ENCODE data around the gene NEK10. TPM values are rescaled to one million over a fixed set of nuclear protein-coding genes. Genes with fewer than 3 reads are reported as not detected.
A peak's percentile ranks its signal among the peaks of the same experiment; 100 is the strongest.

The NEK10 gene
- total and polyA plus RNA-seq, 2 of the 13 experiments (the other 11 are each of a cell fraction or from before 2014, with no cell fraction given): 2.8 to 14.2 TPM

DNA sequence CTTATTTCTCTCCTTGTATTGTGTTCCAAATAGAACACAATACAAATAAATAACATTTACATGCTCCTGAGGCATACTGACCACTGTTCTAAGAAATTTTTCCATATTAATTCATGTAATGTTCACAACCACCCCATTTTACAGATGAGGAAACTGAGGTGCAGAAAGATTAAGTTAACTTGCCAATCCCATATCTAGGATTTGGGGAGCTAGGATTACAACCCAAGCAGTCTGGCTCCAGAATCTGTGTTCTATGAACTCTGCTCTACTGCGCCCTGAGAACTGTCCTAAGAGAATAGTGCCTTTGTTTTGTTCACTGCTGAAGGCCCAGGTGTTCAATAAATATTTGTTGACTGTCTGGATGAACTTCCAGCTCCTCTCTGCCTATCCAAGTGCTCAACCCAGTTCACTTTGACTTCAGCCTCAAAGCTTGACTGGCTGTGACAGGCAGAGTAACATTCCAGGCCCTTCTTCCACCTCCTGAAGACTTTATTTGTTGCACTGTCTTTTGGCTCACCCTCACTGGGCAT, 3.1 kb downstream of the NEK10 start (continued):
- TF ChIP-seq MEIS2 (CRISPR knock-in tag; IDR thresholded peaks at IDR 0.05) (peak; percentile 77), HDAC1 (CRISPR knock-in tag; IDR thresholded peaks at IDR 0.05) (peak; percentile 61; the same call in 1 of the 2 replicates), NAIF1 (CRISPR knock-in tag; IDR thresholded peaks at IDR 0.05; ENCODE audit: borderline replicate concordance) (no peak), ZNF781 (CRISPR knock-in tag; IDR thresholded peaks at IDR 0.05; ENCODE audit: borderline replicate concordance, not compliant biosample characterization) (no peak), TP53 (CRISPR knock-in tag; conservative IDR thresholded peaks at IDR 0.05) (no peak), ZSCAN29 (CRISPR knock-in tag; conservative IDR thresholded peaks at IDR 0.05) (no peak), ZNF326 (CRISPR knock-in tag; IDR thresholded peaks at IDR 0.05; ENCODE audit: borderline replicate concordance) (no peak), FIP1L1 (IDR thresholded peaks at IDR 0.05; ENCODE audit: borderline replicate concordance, insufficient read depth, low read depth, low read length) (no peak), SMAD1 (CRISPR knock-in tag; IDR thresholded peaks at IDR 0.05; ENCODE audit: borderline replicate concordance, low read depth) (no peak), ZNF83 (CRISPR knock-in tag; IDR thresholded peaks at IDR 0.05; ENCODE audit: borderline replicate concordance) (no peak), ZNF547 (CRISPR knock-in tag; IDR thresholded peaks at IDR 0.05) (no peak), ZNF589 (CRISPR knock-in tag; conservative IDR thresholded peaks at IDR 0.05) (no peak), ETV5 (CRISPR knock-in tag; IDR thresholded peaks at IDR 0.05; ENCODE audit: borderline replicate concordance) (peak; percentile 33; the same call in 1 of the 2 replicates), NPAS2 (CRISPR knock-in tag; IDR thresholded peaks at IDR 0.05; ENCODE audit: borderline replicate concordance) (no peak), ZC3H13 (CRISPR knock-in tag; IDR thresholded peaks at IDR 0.05) (no peak), HNRNPLL (IDR thresholded peaks at IDR 0.05; ENCODE audit: low read depth, low read length, poor library complexity, severe bottlenecking) (no peak), NFATC3 (CRISPR knock-in tag; IDR thresholded peaks at IDR 0.05) (no peak), MATR3 (CRISPR knock-in tag; IDR thresholded peaks at IDR 0.05) (no peak), SOX5 (CRISPR knock-in tag; IDR thresholded peaks at IDR 0.05; ENCODE audit: borderline replicate concordance) (peak; percentile 83; the same call in 1 of the 2 replicates), ETV6 (CRISPR knock-in tag; conservative IDR thresholded peaks at IDR 0.05) (no peak), MAFF (IDR thresholded peaks at IDR 0.05; ENCODE audit: low read depth, low read length) (no peak)
- TF ChIP-seq, protein P1, sequence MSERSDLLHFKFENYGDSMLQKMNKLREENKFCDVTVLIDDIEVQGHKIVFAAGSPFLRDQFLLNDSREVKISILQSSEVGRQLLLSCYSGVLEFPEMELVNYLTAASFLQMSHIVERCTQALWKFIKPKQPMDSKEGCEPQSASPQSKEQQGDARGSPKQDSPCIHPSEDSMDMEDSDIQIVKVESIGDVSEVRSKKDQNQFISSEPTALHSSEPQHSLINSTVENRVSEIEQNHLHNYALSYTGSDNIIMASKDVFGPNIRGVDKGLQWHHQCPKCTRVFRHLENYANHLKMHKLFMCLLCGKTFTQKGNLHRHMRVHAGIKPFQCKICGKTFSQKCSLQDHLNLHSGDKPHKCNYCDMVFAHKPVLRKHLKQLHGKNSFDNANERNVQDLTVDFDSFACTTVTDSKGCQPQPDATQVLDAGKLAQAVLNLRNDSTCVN (CRISPR knock-in tag; IDR thresholded peaks at IDR 0.05; ENCODE audit: borderline replicate concordance): peak; percentile 87; the same call in 1 of the 2 replicates
- TF ChIP-seq, protein P2, sequence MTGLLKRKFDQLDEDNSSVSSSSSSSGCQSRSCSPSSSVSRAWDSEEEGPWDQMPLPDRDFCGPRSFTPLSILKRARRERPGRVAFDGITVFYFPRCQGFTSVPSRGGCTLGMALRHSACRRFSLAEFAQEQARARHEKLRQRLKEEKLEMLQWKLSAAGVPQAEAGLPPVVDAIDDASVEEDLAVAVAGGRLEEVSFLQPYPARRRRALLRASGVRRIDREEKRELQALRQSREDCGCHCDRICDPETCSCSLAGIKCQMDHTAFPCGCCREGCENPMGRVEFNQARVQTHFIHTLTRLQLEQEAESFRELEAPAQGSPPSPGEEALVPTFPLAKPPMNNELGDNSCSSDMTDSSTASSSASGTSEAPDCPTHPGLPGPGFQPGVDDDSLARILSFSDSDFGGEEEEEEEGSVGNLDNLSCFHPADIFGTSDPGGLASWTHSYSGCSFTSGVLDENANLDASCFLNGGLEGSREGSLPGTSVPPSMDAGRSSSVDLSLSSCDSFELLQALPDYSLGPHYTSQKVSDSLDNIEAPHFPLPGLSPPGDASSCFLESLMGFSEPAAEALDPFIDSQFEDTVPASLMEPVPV (CRISPR knock-in tag; IDR thresholded peaks at IDR 0.05): no peak
- TF ChIP-seq, protein P3, sequence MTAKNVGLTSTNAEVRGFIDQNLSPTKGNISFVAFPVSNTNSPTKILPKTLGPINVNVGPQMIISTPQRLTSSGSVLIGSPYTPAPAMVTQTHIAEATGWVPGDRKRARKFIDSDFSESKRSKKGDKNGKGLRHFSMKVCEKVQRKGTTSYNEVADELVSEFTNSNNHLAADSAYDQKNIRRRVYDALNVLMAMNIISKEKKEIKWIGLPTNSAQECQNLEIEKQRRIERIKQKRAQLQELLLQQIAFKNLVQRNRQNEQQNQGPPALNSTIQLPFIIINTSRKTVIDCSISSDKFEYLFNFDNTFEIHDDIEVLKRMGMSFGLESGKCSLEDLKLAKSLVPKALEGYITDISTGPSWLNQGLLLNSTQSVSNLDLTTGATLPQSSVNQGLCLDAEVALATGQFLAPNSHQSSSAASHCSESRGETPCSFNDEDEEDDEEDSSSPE (CRISPR knock-in tag; IDR thresholded peaks at IDR 0.05): no peak
- TF ChIP-seq, protein P4, sequence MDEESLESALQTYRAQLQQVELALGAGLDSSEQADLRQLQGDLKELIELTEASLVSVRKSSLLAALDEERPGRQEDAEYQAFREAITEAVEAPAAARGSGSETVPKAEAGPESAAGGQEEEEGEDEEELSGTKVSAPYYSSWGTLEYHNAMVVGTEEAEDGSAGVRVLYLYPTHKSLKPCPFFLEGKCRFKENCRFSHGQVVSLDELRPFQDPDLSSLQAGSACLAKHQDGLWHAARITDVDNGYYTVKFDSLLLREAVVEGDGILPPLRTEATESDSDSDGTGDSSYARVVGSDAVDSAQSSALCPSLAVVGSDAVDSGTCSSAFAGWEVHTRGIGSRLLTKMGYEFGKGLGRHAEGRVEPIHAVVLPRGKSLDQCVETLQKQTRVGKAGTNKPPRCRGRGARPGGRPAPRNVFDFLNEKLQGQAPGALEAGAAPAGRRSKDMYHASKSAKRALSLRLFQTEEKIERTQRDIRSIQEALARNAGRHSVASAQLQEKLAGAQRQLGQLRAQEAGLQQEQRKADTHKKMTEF (CRISPR knock-in tag; IDR thresholded peaks at IDR 0.05): peak; percentile 62; the same call in 1 of the 2 replicates
- TF ChIP-seq, protein P5, sequence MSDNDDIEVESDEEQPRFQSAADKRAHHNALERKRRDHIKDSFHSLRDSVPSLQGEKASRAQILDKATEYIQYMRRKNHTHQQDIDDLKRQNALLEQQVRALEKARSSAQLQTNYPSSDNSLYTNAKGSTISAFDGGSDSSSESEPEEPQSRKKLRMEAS (IDR thresholded peaks at IDR 0.05): no peak

Measured in HepG2 (cell line).